Measurements from ENCODE around the gene GRIA4.

DNA sequence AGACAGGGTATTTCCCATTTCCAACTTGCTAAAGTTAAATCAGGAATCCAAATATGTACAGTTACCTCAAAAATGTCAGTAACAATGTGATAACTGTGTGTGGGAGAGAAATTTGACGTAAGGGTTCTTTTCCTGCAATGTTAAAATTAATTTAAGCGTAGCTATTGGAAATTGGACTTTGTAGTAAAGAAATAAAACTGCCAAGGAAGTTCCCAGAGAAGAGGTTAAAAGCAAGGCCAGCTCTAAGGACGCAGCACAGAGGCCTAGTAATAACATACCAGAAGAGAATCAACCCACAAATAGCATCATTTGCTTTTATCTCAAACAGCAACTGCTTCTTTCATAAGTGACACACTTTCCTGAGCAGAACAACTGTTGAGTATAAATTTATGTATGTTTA lies 36.8 kb upstream of the GRIA4 start:
- TF ChIP-seq, protein P1, sequence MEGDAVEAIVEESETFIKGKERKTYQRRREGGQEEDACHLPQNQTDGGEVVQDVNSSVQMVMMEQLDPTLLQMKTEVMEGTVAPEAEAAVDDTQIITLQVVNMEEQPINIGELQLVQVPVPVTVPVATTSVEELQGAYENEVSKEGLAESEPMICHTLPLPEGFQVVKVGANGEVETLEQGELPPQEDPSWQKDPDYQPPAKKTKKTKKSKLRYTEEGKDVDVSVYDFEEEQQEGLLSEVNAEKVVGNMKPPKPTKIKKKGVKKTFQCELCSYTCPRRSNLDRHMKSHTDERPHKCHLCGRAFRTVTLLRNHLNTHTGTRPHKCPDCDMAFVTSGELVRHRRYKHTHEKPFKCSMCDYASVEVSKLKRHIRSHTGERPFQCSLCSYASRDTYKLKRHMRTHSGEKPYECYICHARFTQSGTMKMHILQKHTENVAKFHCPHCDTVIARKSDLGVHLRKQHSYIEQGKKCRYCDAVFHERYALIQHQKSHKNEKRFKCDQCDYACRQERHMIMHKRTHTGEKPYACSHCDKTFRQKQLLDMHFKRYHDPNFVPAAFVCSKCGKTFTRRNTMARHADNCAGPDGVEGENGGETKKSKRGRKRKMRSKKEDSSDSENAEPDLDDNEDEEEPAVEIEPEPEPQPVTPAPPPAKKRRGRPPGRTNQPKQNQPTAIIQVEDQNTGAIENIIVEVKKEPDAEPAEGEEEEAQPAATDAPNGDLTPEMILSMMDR (conservative IDR thresholded peaks at IDR 0.05; ENCODE audit: low read depth, low read length): no peak
- TF ChIP-seq EZH2 (IDR thresholded peaks at IDR 0.05; ENCODE audit: borderline replicate concordance, low read depth, low read length, poor library complexity, severe bottlenecking): no peak

Data from A673 (cell line).